ENCODE results near the gene GPALPP1.
"Not testable (repeated sequence)": the region's sequence is repeated elsewhere in the genome, so short reads cannot be mapped to it uniquely, and the experiment has no call there.

The GPALPP1 gene

DNA sequence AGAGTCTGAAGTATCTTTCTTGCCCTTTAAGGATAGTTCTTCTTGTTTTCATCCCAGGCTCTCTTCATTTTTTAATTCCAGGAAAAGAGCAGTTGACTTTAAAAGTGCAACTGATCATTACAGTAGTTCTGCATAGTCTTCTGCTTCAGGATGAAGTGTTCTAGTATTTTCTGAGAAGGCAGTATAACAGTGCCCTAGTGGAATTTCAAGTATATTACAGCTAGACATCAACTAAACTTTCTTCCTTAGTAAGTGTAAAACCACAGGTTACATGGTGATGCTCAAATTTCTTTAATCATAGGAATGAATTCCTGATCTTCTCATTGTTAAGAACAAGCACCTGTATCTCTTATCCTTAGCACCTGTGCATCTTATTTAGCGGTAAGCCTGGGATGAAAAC lies 11.0 kb upstream of the GPALPP1 start:
- Histone ChIP-seq H3K4me3 (no peak overlapping the region), H4K20me1 (peaks cover 0 to 24% (median 8%) of the 10 kb centered on the region in 11 experiments; a peak in 6 of 22 replicates), H3K9me3 (replicated peaks in 1 of 11) (no peaks in the 10 kb centered on the region), H3K9ac (no peak overlapping the region), H3K27ac (no peak overlapping the region), H3K4me1 (peaks cover 37 to 58% (median 52%) of the 10 kb centered on the region in 10 experiments), H3K36me3 (peaks cover 32 to 72% (median 62%) of the 10 kb centered on the region in 11 experiments), H3K4me2 (no peak overlapping the region), H3K27me3 (no peaks in the 10 kb centered on the region)
- TF ChIP-seq Cebpa-rat (IDR thresholded peaks at IDR 0.05), result no peak

DNA sequence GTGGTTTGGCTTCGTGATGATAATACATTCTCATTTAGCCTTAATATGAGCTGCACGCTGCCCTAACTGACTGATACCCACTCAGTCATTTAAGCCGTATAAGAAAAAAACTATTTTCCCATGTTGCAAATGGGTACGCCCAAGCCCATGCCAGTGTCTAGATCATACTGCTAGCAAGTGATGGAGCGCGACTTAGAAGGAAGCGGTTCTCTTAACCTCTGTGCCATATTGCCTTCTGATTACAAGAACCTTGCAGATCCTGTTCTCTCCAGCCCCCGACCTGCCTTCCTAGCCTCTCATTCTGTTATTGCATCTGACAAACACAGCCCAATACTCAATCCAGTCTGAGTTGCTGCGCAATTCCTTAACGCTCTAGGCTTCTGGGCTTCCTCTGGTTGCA lies 603 bp downstream of the GPALPP1 start:
- H3K27ac ChIP-seq, result peak overlapping the region; percentile 76 to 92 (median 87)

DNA sequence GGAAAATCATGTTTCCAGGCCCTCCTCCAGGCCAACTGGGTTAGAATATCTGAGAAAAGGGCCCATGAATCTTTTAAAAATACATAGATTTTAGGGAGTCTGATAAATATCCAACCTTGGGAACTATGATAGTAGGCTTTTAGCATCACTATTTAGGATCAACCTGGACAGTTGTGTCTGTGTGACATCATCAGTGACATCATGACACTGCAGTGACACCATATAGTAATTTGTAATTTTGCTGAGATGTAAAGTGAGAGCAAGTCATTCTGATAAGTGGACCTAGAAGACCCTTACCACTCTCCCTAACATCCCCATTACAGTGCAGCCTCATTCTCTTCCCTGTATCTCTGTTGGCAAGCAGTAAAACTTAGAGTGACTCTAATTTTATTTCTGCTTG lies 14.1 kb downstream of the GPALPP1 start:
- H3K4me1 ChIP-seq, result no peaks in the 10 kb centered on the region
- H4K20me1 ChIP-seq, result peaks cover 0 to 5% (median 0%) of the 10 kb centered on the region in 11 experiments; a peak in 5 of 22 replicates
- H3K9ac ChIP-seq, result no peak overlapping the region
- H3K36me3 ChIP-seq, result peaks cover 56 to 100% (median 90%) of the 10 kb centered on the region in 11 experiments
- H3K27me3 ChIP-seq, result no peaks in the 10 kb centered on the region
- H3K9me3 ChIP-seq (replicated peaks in 1 of 11), result peaks cover 0 to 14% (median 0%) of the 10 kb centered on the region in 11 experiments; a peak in 5 of 22 replicates
- no peak overlapping the region for H3K27ac ChIP-seq
- TF ChIP-seq Cebpa-rat (IDR thresholded peaks at IDR 0.05), result no peak
- H3K4me3 ChIP-seq, result no peak overlapping the region
- H3K4me2 ChIP-seq, result no peak overlapping the region

More for the DNA sequence above, 603 bp downstream of the GPALPP1 start:
- Histone ChIP-seq H3K4me1 (peaks cover 31 to 48% (median 36%) of the 10 kb centered on the region in 10 experiments), H3K9ac (peak overlapping the region; percentile 83 to 96 (median 92)), H3K9me3 (replicated peaks in 1 of 11) (no peaks in the 10 kb centered on the region), H3K36me3 (peaks cover 8 to 45% (median 23%) of the 10 kb centered on the region in 11 experiments; a peak in 20 of 22 replicates), H3K4me2 (peak overlapping the region; percentile 85 to 99 (median 92)), H3K4me3 (peak overlapping the region; percentile 84 to 99 (median 92)), H3K27me3 (no peaks in the 10 kb centered on the region), H4K20me1 (peaks cover 0 to 69% (median 14%) of the 10 kb centered on the region in 11 experiments; a peak in 14 of 22 replicates)
- TF ChIP-seq Cebpa-rat (IDR thresholded peaks at IDR 0.05), result no peak

DNA sequence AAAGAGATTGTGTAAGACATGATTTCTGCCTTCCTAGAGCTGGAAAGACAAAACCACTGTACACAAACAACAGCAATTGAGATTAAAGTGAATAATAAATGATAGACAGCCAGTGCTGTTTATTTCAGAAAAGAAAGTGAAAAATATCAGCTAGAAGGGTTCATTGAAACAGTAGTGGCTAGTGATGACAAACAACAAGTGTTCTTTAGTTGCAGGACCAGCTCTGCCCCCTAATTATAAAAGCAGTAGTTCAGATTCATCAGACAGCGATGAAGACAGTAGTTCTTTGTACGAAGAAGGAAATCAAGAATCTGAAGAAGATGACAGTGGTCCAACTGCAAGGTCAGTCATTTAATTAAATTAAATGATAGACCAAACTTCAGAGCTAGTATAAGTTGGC lies 14.8 kb downstream of the GPALPP1 start:
- TF ChIP-seq Cebpa-rat (IDR thresholded peaks at IDR 0.05), result no peak
- Histone ChIP-seq H3K36me3 (peaks cover 62 to 100% (median 91%) of the 10 kb centered on the region in 11 experiments), H3K27me3 (no peaks in the 10 kb centered on the region), H3K9ac (no peak overlapping the region), H3K9me3 (replicated peaks in 1 of 11) (peaks cover 0 to 14% (median 0%) of the 10 kb centered on the region in 11 experiments; a peak in 5 of 22 replicates), H3K27ac (no peak overlapping the region), H3K4me2 (no peak overlapping the region), H4K20me1 (peaks cover 0 to 5% (median 0%) of the 10 kb centered on the region in 11 experiments; a peak in 2 of 22 replicates), H3K4me1 (no peaks in the 10 kb centered on the region), H3K4me3 (no peak overlapping the region)

DNA sequence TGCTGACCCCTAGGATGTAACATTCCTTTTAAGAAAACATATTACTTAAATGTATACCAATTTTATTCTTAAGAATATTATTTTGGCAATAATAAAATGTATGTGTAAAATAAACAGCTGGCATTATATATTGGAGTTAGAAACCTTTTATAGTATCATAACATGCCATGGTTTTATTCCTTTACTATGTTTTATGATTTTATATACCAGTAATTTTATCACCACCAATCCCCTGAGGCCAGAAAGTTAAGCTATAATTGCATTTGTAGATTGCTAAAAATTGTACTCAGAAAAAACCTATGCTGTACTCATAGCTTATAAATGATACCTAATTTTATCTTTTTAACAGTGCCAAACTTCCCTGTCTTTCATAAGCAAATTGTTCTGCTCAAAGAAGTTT lies 17.9 kb downstream of the GPALPP1 start:
- H3K4me3 ChIP-seq, result no peak overlapping the region
- H3K9me3 ChIP-seq (replicated peaks in 1 of 11), result no peaks in the 10 kb centered on the region
- H3K27ac ChIP-seq, result no peak overlapping the region
- no peaks in the 10 kb centered on the region for H3K27me3 ChIP-seq
- H4K20me1 ChIP-seq, result no peaks in the 10 kb centered on the region; a peak in 1 of 22 replicates
- no peak for TF ChIP-seq Cebpa-rat (IDR thresholded peaks at IDR 0.05)
- H3K9ac ChIP-seq, result no peak overlapping the region
- H3K4me2 ChIP-seq, result no peak overlapping the region
- H3K36me3 ChIP-seq, result peaks cover 66 to 100% (median 91%) of the 10 kb centered on the region in 11 experiments
- 0 out of 20 replicates have a peak, but pooled peaks cover 0 to 7% (median 0%) of the 10 kb centered on the region in 10 experiments for H3K4me1 ChIP-seq

DNA sequence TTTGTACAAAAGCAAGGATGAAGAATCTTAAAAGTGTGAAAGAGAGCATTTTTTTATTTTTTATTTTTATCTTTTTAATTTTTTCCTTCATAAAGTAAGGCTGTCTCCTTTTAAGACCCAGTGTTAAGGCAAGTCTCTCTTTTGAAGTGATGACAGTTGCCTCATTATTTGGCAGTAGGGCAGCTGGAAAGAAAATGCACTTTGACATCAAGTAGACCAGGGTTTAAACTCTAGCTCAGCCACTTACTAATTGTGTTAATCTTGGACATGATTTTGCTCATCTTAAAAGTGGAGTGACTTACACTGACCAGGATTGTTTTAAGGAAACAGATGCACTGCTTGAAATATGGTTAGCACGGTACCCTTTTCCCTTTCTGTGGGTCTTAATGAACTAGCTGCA lies 18.5 kb downstream of the GPALPP1 start:
- Histone ChIP-seq H3K9ac (no peak overlapping the region), H3K27ac (no peak overlapping the region), H3K36me3 (peaks cover 66 to 100% (median 91%) of the 10 kb centered on the region in 11 experiments), H3K4me2 (no peak overlapping the region), H3K4me3 (no peak overlapping the region), H3K27me3 (no peaks in the 10 kb centered on the region), H3K4me1 (0 out of 20 replicates have a peak, but pooled peaks cover 0 to 7% (median 0%) of the 10 kb centered on the region in 10 experiments), H3K9me3 (replicated peaks in 1 of 11) (no peaks in the 10 kb centered on the region), H4K20me1 (no peaks in the 10 kb centered on the region)
- TF ChIP-seq Cebpa-rat (IDR thresholded peaks at IDR 0.05), result no peak

DNA sequence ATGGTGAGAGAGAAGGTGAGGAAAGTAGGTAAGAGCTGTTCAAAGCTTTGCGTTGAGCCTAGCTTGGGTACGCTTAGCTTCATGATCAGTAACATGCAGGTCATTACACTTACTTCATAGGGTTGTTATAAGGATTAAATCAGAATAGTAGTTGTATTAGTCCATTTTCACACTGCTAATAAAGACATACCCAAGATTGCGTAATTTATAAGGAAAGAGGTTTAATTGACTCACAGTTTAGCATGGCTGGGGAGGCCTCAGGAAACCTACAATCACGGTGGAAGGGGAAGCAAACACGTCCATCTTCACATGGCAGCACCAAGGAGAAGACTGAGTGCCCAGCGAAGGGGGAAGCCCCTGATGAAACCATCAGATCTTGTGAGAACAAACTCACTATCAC lies 21.9 kb downstream of the GPALPP1 start:
- Histone ChIP-seq H3K9ac (no peak overlapping the region), H3K4me2 (no peak overlapping the region), H3K27me3 (no peaks in the 10 kb centered on the region), H3K36me3 (peaks cover 60 to 98% (median 82%) of the 10 kb centered on the region in 11 experiments), H3K4me3 (no peak overlapping the region), H3K9me3 (replicated peaks in 1 of 11) (no peaks in the 10 kb centered on the region), H3K4me1 (peaks cover 0 to 13% (median 7%) of the 10 kb centered on the region in 10 experiments; a peak in 8 of 20 replicates), H4K20me1 (no peaks in the 10 kb centered on the region), H3K27ac (no peak overlapping the region)
- TF ChIP-seq Cebpa-rat (IDR thresholded peaks at IDR 0.05), result peak in 9 of 11 experiments; percentile 28 to 84 (median 49); a peak in 11 of 22 replicates

DNA sequence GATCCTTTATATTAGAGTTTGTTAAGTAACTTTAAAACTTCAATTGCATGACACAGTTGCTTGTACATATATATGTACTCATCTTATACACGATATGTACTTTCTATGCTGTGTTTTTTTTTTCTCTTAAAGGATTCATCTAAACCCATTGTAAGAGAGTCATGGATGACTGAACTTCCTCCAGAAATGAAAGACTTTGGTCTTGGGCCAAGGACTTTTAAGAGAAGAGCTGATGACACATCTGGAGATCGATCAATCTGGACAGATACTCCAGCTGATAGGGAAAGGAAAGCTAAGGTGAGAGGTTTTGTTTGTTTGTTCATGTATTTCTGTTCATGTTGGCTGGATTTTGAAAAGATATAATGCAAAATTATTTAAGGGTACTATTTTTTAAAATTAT lies 26.0 kb downstream of the GPALPP1 start:
- H3K4me3 ChIP-seq, result no peak overlapping the region
- peak overlapping the region in 1 of 11 experiments; percentile 39; a peak in 1 of 22 replicates for H3K4me2 ChIP-seq
- no peak overlapping the region for H3K9ac ChIP-seq
- peaks cover 0 to 13% (median 7%) of the 10 kb centered on the region in 10 experiments; a peak in 8 of 20 replicates for H3K4me1 ChIP-seq
- no peaks in the 10 kb centered on the region for H3K27me3 ChIP-seq
- no peaks in the 10 kb centered on the region for H4K20me1 ChIP-seq
- no peak for TF ChIP-seq Cebpa-rat (IDR thresholded peaks at IDR 0.05)
- H3K36me3 ChIP-seq, result peaks cover 65 to 94% (median 77%) of the 10 kb centered on the region in 11 experiments
- H3K27ac ChIP-seq, result no peak overlapping the region
- no peaks in the 10 kb centered on the region for H3K9me3 ChIP-seq (replicated peaks in 1 of 11)

DNA sequence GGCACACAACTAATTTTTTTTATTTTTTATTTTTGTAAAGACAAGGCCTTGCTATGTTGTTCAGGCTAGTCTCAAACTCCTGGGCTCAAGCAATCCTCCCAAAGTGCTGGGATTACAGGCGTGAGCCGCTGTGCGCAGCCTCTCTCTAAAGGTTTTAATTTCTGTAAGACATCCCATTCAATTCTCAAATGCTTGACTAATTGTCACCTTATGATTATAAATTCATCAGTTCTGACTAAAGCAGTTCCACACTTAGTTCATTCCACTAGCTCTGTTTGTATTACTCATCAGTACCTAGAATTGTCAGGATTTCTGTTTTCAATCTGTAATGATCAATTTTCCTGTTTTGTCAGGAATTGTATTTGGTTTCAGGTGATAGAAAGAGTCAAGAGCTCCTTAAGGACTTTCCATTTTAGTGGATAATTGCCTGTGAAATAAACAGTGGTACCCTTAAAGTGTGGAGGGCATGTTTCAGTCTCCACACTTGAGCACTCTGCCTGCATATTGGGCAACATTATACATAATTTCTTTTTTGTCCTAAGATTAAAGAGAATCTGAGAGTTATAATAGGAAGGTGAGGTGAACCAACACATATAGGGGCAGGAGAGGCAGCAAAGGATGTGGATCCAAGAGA lies 27.6 kb downstream of the GPALPP1 start:
- Histone ChIP-seq H3K4me3 (no peak overlapping the region), H3K27ac (no peak overlapping the region), H3K9ac (no peak overlapping the region), H3K27me3 (no peaks in the 10 kb centered on the region), H3K4me1 (peaks cover 0 to 12% (median 6%) of the 10 kb centered on the region in 10 experiments; a peak in 8 of 20 replicates), H3K4me2 (no peak overlapping the region), H3K36me3 (peaks cover 65 to 94% (median 77%) of the 10 kb centered on the region in 11 experiments), H3K9me3 (replicated peaks in 1 of 11) (no peaks in the 10 kb centered on the region), H4K20me1 (no peaks in the 10 kb centered on the region)
- no peak for TF ChIP-seq Cebpa-rat (IDR thresholded peaks at IDR 0.05)

DNA sequence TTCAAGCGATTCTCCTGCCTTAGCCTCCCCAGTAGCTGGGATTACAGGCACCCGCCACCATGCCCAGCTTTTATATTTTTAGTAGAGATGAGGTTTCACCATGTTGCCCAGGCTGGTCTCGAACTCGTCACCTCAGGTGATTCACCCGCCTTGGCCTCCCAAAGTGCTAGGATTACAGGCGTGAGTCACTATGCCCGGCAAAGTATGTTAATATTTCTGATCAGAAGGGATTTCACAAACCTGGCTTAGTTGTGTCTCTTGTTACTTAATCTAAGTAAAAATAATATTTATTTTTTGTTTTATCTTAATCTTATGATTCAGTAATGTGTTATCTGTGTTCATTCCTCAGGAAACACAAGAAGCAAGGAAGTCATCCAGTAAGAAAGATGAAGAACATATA lies 30.6 kb downstream of the GPALPP1 start:
- peaks cover 79 to 95% (median 87%) of the 10 kb centered on the region in 11 experiments for H3K36me3 ChIP-seq
- not testable (repeated sequence) for H3K4me2 ChIP-seq; H4K20me1 ChIP-seq; H3K4me3 ChIP-seq; H3K9ac ChIP-seq; H3K27ac ChIP-seq; H3K27me3 ChIP-seq; H3K4me1 ChIP-seq; H3K9me3 ChIP-seq (replicated peaks in 1 of 11)

All from BLaER1 treated with 17β-estradiol and CSF1 and Interleukin-3, amounts not matched to agents 10 nM and 100 nM (cell line).